ENCODE results near the gene NRP1.

- no peak for TF ChIP-seq CTCF (IDR thresholded peaks at IDR 0.05)
- TF ChIP-seq POLR2A (IDR thresholded peaks at IDR 0.05) = no peak
These were observed 154.1 kb downstream of the NRP1 start for GRCh38 chr10:33180390-33180789.
